Thoracic aorta (tissue), 2 donors: ENCODE data around the gene PTRH1. TPM values are rescaled to one million over a fixed set of nuclear protein-coding genes. Genes with fewer than 3 reads are reported as not detected.

Experiments used
- ATAC-seq: fragments of 150-250 bp; one replicate; pipeline ENCODE4 v1.8.0; 2017; ENCODE audit warnings: low read depth; ENCODE audit not compliant: insufficient number of reproducible peaks, low FRiP score
- DNase-seq: peaks from one replicate; pipeline ENCODE4 v3.0.0-alpha.2; 2020; ENCODE audit warnings: low spot score
- H3K27ac ChIP-seq, 2 donors: fragments of 200-600 bp; sonication (generic); 1 replicate in 1 of 2; 2 replicates in 1 of 2; pipeline ENCODE4 v1.5.1; 2016; ENCODE audit warnings: mild to moderate bottlenecking in 2 of 2, moderate library complexity in 2 of 2
- H3K27me3 ChIP-seq: fragments of 200-600 bp; sonication (generic); replicated peaks from 2 replicates; pipeline ENCODE4 v1.6.0; 2016; ENCODE audit warnings: mild to moderate bottlenecking; ENCODE audit not compliant: insufficient read depth
- H3K36me3 ChIP-seq: fragments of 200-600 bp; sonication (generic); one replicate; pipeline ENCODE4 v1.5.1; 2016
- H3K4me1 ChIP-seq, 2 donors: fragments of 200-600 bp; sonication (generic); 1 replicate in 1 of 2; 2 replicates in 1 of 2; pipeline versions ENCODE4 v1.5.1 to v1.6.0; 2016; ENCODE audit warnings: low read depth in 2 of 2, mild to moderate bottlenecking in 1 of 2; ENCODE audit not compliant: control insufficient read depth in 1 of 2
- H3K4me3 ChIP-seq: fragments of 200-600 bp; sonication (generic); 2 replicates; pipeline ENCODE4 v1.5.1; 2016; ENCODE audit warnings: mild to moderate bottlenecking
- H3K9me3 ChIP-seq: fragments of 200-600 bp; sonication (generic); 2 replicates; pipeline ENCODE4 v1.5.1; 2016
- CTCF ChIP-seq: fragments of 200-600 bp; sonication (generic); IDR thresholded peaks from one replicate; pipeline ENCODE4 v1.5.1; 2019; ENCODE audit warnings: antibody characterized with exemption
- total RNA-seq, 2 donors: library from RNA; depleted of rRNA; stranded (reverse); fragments of >200 nt; gene quantifications; one replicate each; pipeline versions ENCODE4 v1.1.0 to v1.2.3, GENCODE V29; 2016

PTRH1 gene
- total RNA-seq, 2 donors from 2014 or later: 9.3 to 25.9 TPM

- Histone ChIP-seq H3K4me3 (peak overlapping the region; percentile 85), H3K27ac (peak overlapping the region in 1 of 2 donors; percentile 94), H3K36me3 (no peaks in the 10 kb centered on the region), H3K4me1 (peaks cover 4 to 11% of the 10 kb centered on the region in 2 donors), H3K9me3 (no peaks in the 10 kb centered on the region), H3K27me3 (no peaks in the 10 kb centered on the region)
- no peak for ATAC-seq
- no peak for TF ChIP-seq CTCF
- DNase-seq: no peak
Measured at GRCh38 chr9:127735530-127736185, 20.2 kb upstream of the PTRH1 start.

- Histone ChIP-seq H3K9me3 (no peaks in the 10 kb centered on the region), H3K36me3 (no peaks in the 10 kb centered on the region), H3K27ac (peak within 1 kb of the TSS; percentile 94), H3K27me3 (no peaks in the 10 kb centered on the region), H3K4me3 (peak within 1 kb of the TSS; percentile 85), H3K4me1 (peaks cover 4 to 11% of the 10 kb centered on the region in 2 donors)
- TF ChIP-seq CTCF: peak; percentile 95
- DNase-seq: peak; percentile 88
- ATAC-seq: peak; percentile 90
Measured at GRCh38 chr9:127734747-127735529, 19.5 kb upstream of the PTRH1 start, which contains the start of gene TOR2A. TSS of gene TOR2A (minus strand) at chr9:127735294. CDS start at chr9:127735270, 24 bp downstream.

DNA sequence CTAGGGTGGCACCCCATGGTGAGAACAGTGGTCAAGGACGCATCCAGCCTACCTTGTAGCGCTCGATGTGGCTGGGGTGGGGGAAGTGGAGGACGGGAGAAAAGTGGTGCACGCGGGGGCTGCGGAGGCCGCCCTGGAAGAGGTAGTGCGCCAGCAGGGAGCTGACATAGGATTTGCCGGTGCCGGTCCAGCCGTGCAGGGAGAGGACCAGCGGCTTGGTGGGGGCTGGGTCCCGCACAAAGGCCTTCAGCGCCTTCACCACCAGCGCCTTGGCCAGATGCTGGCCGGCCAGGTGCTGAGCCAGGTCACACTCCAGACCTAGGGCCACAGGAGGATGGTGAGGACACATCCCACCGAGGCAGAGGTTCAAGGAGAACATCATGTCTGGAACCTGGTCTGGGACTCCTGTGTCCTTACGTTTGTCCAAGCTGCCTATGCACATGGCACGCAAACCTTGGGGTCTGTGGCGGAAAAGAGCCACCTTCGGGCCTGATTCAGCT, 18.8 kb upstream of the PTRH1 start:
- Histone ChIP-seq H3K27me3 (no peaks in the 10 kb centered on the region), H3K27ac (peak overlapping the region; percentile 94), H3K9me3 (no peaks in the 10 kb centered on the region), H3K36me3 (no peaks in the 10 kb centered on the region), H3K4me3 (peak overlapping the region; percentile 85), H3K4me1 (peaks cover 4 to 11% of the 10 kb centered on the region in 2 donors)
- ATAC-seq: no peak
- no peak for TF ChIP-seq CTCF
- DNase-seq: no peak

GRCh38 chr9:127733614-127734013, 18.2 kb upstream of the PTRH1 start:
- Histone ChIP-seq H3K27ac (no peak overlapping the region), H3K36me3 (no peaks in the 10 kb centered on the region), H3K27me3 (no peaks in the 10 kb centered on the region), H3K9me3 (no peaks in the 10 kb centered on the region), H3K4me1 (peaks cover 4 to 11% of the 10 kb centered on the region in 2 donors), H3K4me3 (no peak overlapping the region)
- TF ChIP-seq CTCF: no peak
- ATAC-seq (no peak), DNase-seq (no peak)

GRCh38 chr9:127732444-127732843, 17.0 kb upstream of the PTRH1 start:
- ATAC-seq: no peak

More at GRCh38 chr9:127732444-127732843, 17.0 kb upstream of the PTRH1 start:
- H3K27me3 ChIP-seq: no peaks in the 10 kb centered on the region
- no peak for DNase-seq
- H3K4me3 ChIP-seq: no peak overlapping the region
- H3K9me3 ChIP-seq: no peaks in the 10 kb centered on the region
- no peak for TF ChIP-seq CTCF
- peaks cover 4 to 11% of the 10 kb centered on the region in 2 donors for H3K4me1 ChIP-seq
- H3K27ac ChIP-seq: no peak overlapping the region
- H3K36me3 ChIP-seq: no peaks in the 10 kb centered on the region
